Natural killer cell (primary cell): Measurements from ENCODE around the gene SLC4A11. TPM values are rescaled to one million over a fixed set of nuclear protein-coding genes. Genes with fewer than 3 reads are reported as not detected.

ENCODE experiments used
- ATAC-seq, 3 donors: fragments of 150-1000 bp in 2 of 3; fragments of 200-7000 bp in 1 of 3; cut with Tn5 transposase; 1 replicate in 1 of 3; 2 replicates in 2 of 3; pipeline ENCODE4 v1.10.0; 2021; ENCODE audit warnings: mild to moderate bottlenecking in 2 of 3, moderate library complexity in 2 of 3
- DNase-seq, 2 donors: peaks; one replicate each; pipeline versions ENCODE4 v3.0.0 to v3.0.0-alpha.2; 2013 to 2021; ENCODE audit warnings: mixed read lengths in 1 of 2
- H3K27ac ChIP-seq: one replicate; pipeline ENCODE4 v1.5.1; 2013; ENCODE audit warnings: mild to moderate bottlenecking, low read length
- H3K27me3 ChIP-seq: one replicate; pipeline ENCODE4 v1.6.1; 2013; ENCODE audit warnings: low read length; ENCODE audit not compliant: control insufficient read depth, insufficient read depth
- H3K36me3 ChIP-seq: one replicate; pipeline ENCODE4 v1.6.1; 2013; ENCODE audit warnings: low read length; ENCODE audit not compliant: control insufficient read depth, insufficient read depth
- H3K4me1 ChIP-seq: one replicate; pipeline ENCODE4 v1.6.1; 2013; ENCODE audit warnings: low read length; ENCODE audit not compliant: control insufficient read depth, insufficient read depth
- H3K4me3 ChIP-seq: one replicate; pipeline ENCODE4 v1.5.1; 2013; ENCODE audit warnings: low read length
- H3K9me3 ChIP-seq: one replicate; pipeline ENCODE4 v1.6.1; 2013; ENCODE audit warnings: low read length; ENCODE audit not compliant: control insufficient read depth, insufficient read depth
- H3K27ac Mint-ChIP-seq, 2 donors: one replicate each; pipeline ENCODE4 v1.8.0; 2022; ENCODE audit warnings: mild to moderate bottlenecking in 2 of 2, mixed read lengths in 2 of 2, moderate library complexity in 1 of 2
- H3K27me3 Mint-ChIP-seq, 2 donors: one replicate each; pipeline ENCODE4 v1.8.0; 2022; ENCODE audit warnings: low read depth in 2 of 2, mixed read lengths in 2 of 2
- H3K36me3 Mint-ChIP-seq: one replicate; pipeline ENCODE4 v1.8.0; 2022; ENCODE audit warnings: mixed read lengths
- H3K4me1 Mint-ChIP-seq, 2 donors: one replicate each; pipeline ENCODE4 v1.8.0; 2022; ENCODE audit warnings: mixed read lengths in 2 of 2
- H3K4me3 Mint-ChIP-seq: one replicate; pipeline ENCODE4 v1.8.0; 2022; ENCODE audit warnings: mild to moderate bottlenecking, moderate library complexity, mixed read lengths
- H3K9me3 Mint-ChIP-seq, 2 donors: one replicate each; pipeline ENCODE4 v1.8.0; 2022; ENCODE audit warnings: mixed read lengths in 2 of 2
- CTCF ChIP-seq: fragments of 200-600 bp; IDR thresholded peaks from one replicate; pipeline ENCODE4 v1.8.0; 2022; ENCODE audit warnings: antibody characterized with exemption
- WGBS: methylation state at CpG from one replicate; pipeline ENCODE4 v1.1.7; 2013; ENCODE audit warnings: missing lambda C conversion rate; ENCODE audit not compliant: insufficient coverage; 5-methylcytosine and 5-hydroxymethylcytosine counted together
- intact Hi-C: fragments of 100-400 bp; cut with micrococcal nuclease; formaldehyde crosslinking; loops from one replicate; pipeline ENCODE4 v1.14.2; 2022
- total RNA-seq, 4 donors: library from RNA; stranded (reverse); fragments of 120-200 nt in 1 of 4; gene quantifications; one replicate each; pipeline versions ENCODE4 v1.2.3 to v1.2.4, GENCODE V29; 2013 to 2022

Gene SLC4A11
- total RNA-seq, 3 donors from 2014 or later (not counting 1 experiment from before 2014, with no cell fraction given), result 0.31 to 0.68 (median 0.32) TPM

- intact Hi-C loops, result no loop called here
- H3K27ac Mint-ChIP-seq, result no peak overlapping the region
- H3K36me3 Mint-ChIP-seq, result no peaks in the 10 kb centered on the region
- no peak for TF ChIP-seq CTCF
- WGBS, result 95% methylated on average over 11 of the region's 11 CpGs
- no peaks in the 10 kb centered on the region for H3K4me1 Mint-ChIP-seq
- DNase-seq (no peak), ATAC-seq (no peak)
- Histone ChIP-seq H3K27ac (no peak overlapping the region), H3K27me3 (no peaks in the 10 kb centered on the region), H3K4me3 (no peak overlapping the region), H3K9me3 (no peaks in the 10 kb centered on the region), H3K36me3 (no peaks in the 10 kb centered on the region), H3K4me1 (peaks cover under 1% of the 10 kb centered on the region)
- H3K9me3 Mint-ChIP-seq, result no peaks in the 10 kb centered on the region
- H3K4me3 Mint-ChIP-seq, result no peak overlapping the region
- no peaks in the 10 kb centered on the region for H3K27me3 Mint-ChIP-seq
Measured at GRCh38 chr20:3228750-3229032, 10.3 kb downstream of the SLC4A11 start.

GRCh38 chr20:3227936-3228749, 10.8 kb downstream of the SLC4A11 start:
- H3K4me1 Mint-ChIP-seq, result no peaks in the 10 kb centered on the region
- no peak overlapping the region for H3K4me3 Mint-ChIP-seq
- no peak overlapping the region for H3K27ac Mint-ChIP-seq
- DNase-seq, result no peak
- TF ChIP-seq CTCF, result no peak
- intact Hi-C loops, result no loop called here
- Histone ChIP-seq H3K27me3 (no peaks in the 10 kb centered on the region), H3K36me3 (peaks cover 2% of the 10 kb centered on the region), H3K9me3 (no peaks in the 10 kb centered on the region), H3K4me3 (no peak overlapping the region), H3K4me1 (peaks cover 6% of the 10 kb centered on the region), H3K27ac (no peak overlapping the region)
- no peaks in the 10 kb centered on the region for H3K27me3 Mint-ChIP-seq
- WGBS, result 95% methylated on average over 36 of the region's 42 CpGs
- H3K36me3 Mint-ChIP-seq, result no peaks in the 10 kb centered on the region
- H3K9me3 Mint-ChIP-seq, result no peaks in the 10 kb centered on the region
- ATAC-seq, result no peak

- intact Hi-C loops, result no loop called here
- 81% methylated on average over 6 of the region's 7 CpGs for WGBS
Measured at GRCh38 chr20:3227506-3227905, 11.5 kb downstream of the SLC4A11 start.

More at GRCh38 chr20:3227506-3227905, 11.5 kb downstream of the SLC4A11 start:
- Mint-ChIP-seq H3K9me3 (no peaks in the 10 kb centered on the region), H3K36me3 (no peaks in the 10 kb centered on the region), H3K4me3 (no peak overlapping the region), H3K27ac (no peak overlapping the region), H3K27me3 (no peaks in the 10 kb centered on the region), H3K4me1 (no peaks in the 10 kb centered on the region)
- no peak for TF ChIP-seq CTCF
- Histone ChIP-seq H3K4me3 (no peak overlapping the region), H3K36me3 (peaks cover 5% of the 10 kb centered on the region), H3K4me1 (peaks cover 12% of the 10 kb centered on the region), H3K9me3 (no peaks in the 10 kb centered on the region), H3K27ac (no peak overlapping the region), H3K27me3 (no peaks in the 10 kb centered on the region)
- no peak for ATAC-seq
- no peak for DNase-seq
